ENCODE measurements around the gene TBP.

Gene TBP

DNA sequence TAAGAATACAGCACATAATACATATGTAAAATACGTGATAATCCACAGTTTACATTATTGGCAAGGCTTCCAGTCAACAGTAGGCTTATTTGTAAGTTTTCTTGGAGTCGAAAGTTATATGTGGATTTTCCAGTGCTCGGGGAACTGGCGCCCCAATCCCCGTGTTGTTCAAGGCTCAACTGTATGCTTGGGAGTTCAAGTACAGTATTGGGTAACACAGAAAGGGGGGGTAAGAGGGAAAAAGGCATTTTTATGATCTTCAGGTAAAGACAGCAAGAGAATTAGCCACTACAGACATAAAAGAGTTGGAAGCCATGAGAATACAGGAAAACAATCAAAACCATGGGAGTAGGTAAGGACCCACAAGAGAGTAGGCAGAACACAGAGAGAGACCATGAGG is 17.5 kb upstream of the TBP start:
- TF ChIP-seq, protein P1, sequence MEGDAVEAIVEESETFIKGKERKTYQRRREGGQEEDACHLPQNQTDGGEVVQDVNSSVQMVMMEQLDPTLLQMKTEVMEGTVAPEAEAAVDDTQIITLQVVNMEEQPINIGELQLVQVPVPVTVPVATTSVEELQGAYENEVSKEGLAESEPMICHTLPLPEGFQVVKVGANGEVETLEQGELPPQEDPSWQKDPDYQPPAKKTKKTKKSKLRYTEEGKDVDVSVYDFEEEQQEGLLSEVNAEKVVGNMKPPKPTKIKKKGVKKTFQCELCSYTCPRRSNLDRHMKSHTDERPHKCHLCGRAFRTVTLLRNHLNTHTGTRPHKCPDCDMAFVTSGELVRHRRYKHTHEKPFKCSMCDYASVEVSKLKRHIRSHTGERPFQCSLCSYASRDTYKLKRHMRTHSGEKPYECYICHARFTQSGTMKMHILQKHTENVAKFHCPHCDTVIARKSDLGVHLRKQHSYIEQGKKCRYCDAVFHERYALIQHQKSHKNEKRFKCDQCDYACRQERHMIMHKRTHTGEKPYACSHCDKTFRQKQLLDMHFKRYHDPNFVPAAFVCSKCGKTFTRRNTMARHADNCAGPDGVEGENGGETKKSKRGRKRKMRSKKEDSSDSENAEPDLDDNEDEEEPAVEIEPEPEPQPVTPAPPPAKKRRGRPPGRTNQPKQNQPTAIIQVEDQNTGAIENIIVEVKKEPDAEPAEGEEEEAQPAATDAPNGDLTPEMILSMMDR (IDR thresholded peaks at IDR 0.05): no peak
- H3K4me3 ChIP-seq: no peak overlapping the region
- DNase-seq (ENCODE audit: low spot score): no peak
- H3K27ac ChIP-seq: no peak overlapping the region

DNA sequence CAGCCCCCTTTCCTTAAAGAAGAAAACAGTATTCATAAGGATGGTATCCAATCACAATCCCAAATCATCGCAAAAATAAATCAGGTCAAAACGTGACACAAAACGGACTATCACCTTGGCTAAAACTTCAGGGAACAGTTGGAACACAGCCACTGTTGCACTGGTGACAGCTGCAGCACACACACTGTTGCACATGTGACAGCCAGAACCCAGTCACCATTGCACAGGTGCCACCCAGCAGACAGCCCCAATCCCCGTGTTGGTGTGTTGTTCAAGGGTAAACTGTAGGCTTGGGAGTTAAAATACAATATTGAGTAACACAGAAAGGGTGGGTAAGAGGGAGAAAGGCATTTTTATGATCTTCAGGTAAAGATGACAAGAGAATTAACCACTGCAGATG is 16.8 kb upstream of the TBP start:
- no peak overlapping the region for H3K4me3 ChIP-seq
- no peak for DNase-seq (ENCODE audit: low spot score)
- TF ChIP-seq, protein P1 (IDR thresholded peaks at IDR 0.05): no peak
- no peak overlapping the region for H3K27ac ChIP-seq

DNA sequence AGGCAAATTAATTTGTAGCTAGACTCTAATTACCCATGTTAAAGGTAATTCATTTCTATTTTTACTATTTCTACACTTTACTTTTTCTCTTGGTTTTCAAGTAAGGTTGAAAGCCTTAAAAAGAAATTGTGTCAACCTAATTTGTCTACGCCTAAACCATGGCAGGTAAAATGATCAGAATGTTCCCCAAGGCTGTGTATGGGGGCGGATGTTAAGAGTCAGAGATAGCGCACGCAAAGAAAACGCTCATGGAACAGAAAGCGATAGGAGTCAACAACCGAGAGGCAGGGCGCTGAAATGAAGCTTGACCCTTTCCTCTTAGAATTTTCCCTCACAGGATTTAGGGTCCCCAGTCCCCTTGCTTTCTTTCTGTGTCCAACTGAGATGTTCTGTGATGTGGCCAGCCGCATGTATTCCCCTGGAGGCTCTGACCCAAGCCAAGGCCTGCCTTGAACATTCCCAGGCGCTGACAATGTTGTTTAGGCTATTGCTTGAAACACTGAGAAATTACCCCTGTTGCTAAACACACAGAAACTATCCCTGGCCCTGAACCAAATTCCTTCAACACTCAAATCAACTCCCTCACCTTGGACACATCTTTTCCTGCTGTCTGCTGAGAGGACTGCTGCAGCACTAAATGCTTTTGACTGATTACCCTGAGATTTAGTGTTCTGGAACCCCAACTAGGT is 12.0 kb upstream of the TBP start:
- H3K27ac ChIP-seq: no peak overlapping the region
- TF ChIP-seq, protein P1 (IDR thresholded peaks at IDR 0.05): no peak
- DNase-seq (ENCODE audit: low spot score): no peak

DNA sequence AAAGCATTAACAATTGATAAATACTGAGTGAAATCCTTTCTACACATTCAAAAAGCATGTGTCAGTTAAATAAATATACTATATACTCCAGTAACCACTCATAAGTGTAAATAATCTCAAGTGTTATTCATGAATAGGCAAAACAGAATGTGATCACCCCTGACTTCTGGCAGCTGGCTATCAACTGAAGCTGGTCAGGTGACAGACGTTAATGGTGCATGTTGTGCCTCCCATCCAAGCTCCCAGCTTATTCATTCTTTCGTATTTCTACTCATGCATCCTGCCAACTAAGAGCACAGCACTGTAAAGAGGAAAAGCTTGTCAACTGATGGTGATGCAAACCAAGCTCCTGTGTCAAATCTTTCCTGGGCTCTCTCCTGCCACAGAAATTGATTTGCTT is 8.8 kb upstream of the TBP start:
- TF ChIP-seq, protein P1 (IDR thresholded peaks at IDR 0.05): no peak
- Histone ChIP-seq H3K27ac (no peak overlapping the region), H3K4me3 (no peak overlapping the region)
- no peak for DNase-seq (ENCODE audit: low spot score)

More for the DNA sequence above, 12.0 kb upstream of the TBP start:
- no peak overlapping the region for H3K4me3 ChIP-seq

DNA sequence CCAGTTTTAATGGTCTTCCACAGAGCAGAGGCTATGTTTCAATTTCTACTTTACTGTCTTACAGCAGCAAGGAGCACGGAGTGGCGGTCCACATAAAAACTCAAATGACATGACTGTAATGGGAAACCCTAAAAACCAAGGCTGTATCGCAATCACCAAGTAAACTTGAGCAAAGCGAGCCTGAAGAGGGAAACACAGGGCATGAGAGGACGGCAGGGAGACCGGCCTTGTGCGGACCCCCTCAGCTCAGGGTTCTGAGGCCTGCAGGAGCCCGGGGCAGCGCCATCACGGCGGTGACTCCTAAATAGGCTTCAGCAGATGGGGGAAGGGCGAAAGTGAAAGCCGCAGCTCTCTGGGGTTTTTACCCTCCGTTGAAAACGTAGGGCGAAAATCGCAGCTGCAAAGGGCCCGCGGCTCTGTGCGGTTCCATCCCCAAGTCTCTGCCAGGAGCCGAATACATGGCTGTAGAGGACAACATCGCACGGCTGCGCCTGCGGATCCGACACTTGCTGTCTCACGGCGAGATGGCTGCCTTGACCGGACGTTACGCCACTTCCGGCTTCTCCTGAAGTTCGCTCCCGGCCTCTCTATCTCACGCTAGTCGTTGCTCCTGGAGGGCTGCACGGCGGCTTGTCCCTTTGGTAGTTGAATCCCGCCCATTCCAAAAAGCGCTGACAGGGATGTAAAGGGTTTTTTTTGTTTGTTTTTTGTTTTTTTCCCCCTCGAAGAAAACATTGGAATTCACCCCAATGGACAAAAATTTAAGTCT is 1.2 kb upstream of the TBP start, which contains the start of gene PSMB1:
TSS of gene PSMB1 (minus strand) at position 543 of the 769 bp plus-strand sequence. CDS start at position 478, 65 bp downstream.
- peak within 1 kb of the TSS; percentile 95 to 96 for H3K27ac ChIP-seq
- peak; percentile 96 for DNase-seq (ENCODE audit: low spot score)
- TF ChIP-seq, protein P1 (IDR thresholded peaks at IDR 0.05): no peak
- H3K4me3 ChIP-seq: peak within 1 kb of the TSS; percentile 94

DNA sequence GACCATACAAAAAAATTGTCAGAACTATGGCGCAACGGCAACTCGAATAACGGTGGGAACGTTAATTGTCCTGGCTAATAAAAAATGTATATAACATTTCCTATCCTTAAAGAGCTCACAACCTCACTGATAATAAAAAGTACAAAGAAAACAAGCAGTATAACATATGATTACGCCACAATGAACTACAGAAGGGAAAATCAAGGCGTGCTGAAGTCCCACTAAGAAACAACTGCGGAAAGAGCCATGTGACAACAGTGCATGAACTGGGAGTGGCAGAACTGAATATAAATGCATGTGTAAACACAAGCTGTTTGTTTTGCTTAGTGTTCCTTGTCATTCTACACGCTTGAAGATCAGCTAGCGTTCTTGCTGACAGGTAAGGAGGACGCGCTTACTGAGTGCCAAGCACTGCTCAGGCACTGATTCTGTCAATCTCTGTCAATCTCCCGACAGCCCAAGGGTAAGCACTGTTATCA is 596 bp upstream of the TBP start:
- TF ChIP-seq, protein P1 (IDR thresholded peaks at IDR 0.05): no peak
- DNase-seq (ENCODE audit: low spot score): no peak
- Histone ChIP-seq H3K27ac (peak overlapping the region; percentile 95 to 96), H3K4me3 (peak overlapping the region; percentile 94)

All from coronary artery (tissue), 2 donors.